ENCODE measurements around the gene STX2. TPM values are rescaled to one million over a fixed set of nuclear protein-coding genes. Genes with fewer than 3 reads are reported as not detected.

Gene STX2
- total and polyA plus RNA-seq, 2 donors from 2014 or later: 10.1 to 20.4 TPM

- H3K36me3 ChIP-seq (ENCODE audit: control insufficient read depth in 2 of 3, insufficient read depth in 3 of 3, low read length in 3 of 3): peaks cover 10 to 29% (median 19%) of the 10 kb centered on the region in 3 donors
- TF ChIP-seq, protein P1, sequence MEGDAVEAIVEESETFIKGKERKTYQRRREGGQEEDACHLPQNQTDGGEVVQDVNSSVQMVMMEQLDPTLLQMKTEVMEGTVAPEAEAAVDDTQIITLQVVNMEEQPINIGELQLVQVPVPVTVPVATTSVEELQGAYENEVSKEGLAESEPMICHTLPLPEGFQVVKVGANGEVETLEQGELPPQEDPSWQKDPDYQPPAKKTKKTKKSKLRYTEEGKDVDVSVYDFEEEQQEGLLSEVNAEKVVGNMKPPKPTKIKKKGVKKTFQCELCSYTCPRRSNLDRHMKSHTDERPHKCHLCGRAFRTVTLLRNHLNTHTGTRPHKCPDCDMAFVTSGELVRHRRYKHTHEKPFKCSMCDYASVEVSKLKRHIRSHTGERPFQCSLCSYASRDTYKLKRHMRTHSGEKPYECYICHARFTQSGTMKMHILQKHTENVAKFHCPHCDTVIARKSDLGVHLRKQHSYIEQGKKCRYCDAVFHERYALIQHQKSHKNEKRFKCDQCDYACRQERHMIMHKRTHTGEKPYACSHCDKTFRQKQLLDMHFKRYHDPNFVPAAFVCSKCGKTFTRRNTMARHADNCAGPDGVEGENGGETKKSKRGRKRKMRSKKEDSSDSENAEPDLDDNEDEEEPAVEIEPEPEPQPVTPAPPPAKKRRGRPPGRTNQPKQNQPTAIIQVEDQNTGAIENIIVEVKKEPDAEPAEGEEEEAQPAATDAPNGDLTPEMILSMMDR (IDR thresholded peaks at IDR 0.05; ENCODE audit: borderline replicate concordance, extremely low read depth, insufficient read depth): no peak
- H3K4me1 ChIP-seq (ENCODE audit: control insufficient read depth in 2 of 3, insufficient read depth in 2 of 3, low read depth in 1 of 3, low read length in 3 of 3): peaks cover 0 to 5% (median 3%) of the 10 kb centered on the region in 3 donors
- H3K27me3 ChIP-seq (ENCODE audit: control insufficient read depth, insufficient read depth, low read length): no peaks in the 10 kb centered on the region
- DNase-seq (no peak), FAIRE-seq (no peak)
- H3K9ac ChIP-seq (ENCODE audit: low read length in 3 of 3): no peak overlapping the region
- H3K9me3 ChIP-seq (ENCODE audit: control insufficient read depth in 2 of 3, insufficient read depth in 1 of 3, low read length in 3 of 3): no peaks in the 10 kb centered on the region
- intact Hi-C loops (cut with DNase I): no loop called here
- H3K27ac ChIP-seq (ENCODE audit: low read depth in 2 of 2, low read length in 2 of 2): no peak overlapping the region
- no peak overlapping the region for H3K4me3 ChIP-seq (ENCODE audit: low read length in 3 of 3)
These were observed 40.2 kb upstream of the STX2 start for GRCh38 chr12:130879212-130879686.

DNA sequence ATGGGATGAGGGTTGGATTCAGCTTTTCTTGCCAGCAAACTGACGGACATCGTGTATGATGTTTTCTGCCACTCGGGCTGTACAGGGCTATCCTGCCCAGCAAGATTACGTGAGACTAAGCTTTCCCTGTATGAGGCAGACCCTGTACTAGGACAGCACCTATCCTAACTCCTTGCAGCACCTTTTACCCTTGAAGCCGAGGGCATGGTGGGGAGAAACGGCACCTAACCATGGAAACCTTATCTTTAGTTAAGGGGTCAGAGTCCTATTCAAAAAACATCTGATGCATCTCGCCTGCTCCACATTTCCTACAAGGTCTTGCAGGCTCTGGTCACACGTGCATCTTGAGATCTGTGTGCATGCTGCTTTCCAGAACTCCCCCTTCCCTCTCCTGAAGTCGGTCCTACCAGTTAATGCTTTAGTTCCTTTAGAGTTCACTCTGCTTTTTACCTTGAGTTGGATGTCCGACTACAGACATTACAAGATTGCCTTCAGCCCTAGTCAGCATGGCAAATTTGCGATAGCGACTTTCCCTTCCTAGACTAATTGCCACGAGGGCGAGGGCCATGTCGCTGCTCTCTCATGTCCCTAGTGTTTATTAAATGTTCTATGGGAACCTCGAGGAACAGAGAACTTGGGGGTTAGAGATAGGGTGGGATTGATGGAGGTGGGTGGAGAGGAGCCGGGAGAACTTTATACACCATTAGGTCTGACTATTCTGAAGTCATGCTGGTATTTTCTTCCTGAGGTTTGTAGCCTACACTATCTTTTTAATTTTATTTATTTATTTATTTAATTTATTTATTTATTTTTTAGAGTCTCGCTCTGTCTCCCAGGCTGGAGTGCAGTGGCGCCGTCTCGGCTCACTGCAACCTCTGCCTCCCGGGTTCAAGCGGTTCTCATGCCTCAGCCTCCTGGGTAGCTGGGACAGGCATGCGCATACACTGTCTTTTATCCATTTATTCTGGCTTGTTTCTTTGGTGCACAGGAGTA, 39.4 kb upstream of the STX2 start:
- H3K9me3 ChIP-seq (ENCODE audit: control insufficient read depth in 2 of 3, insufficient read depth in 1 of 3, low read length in 3 of 3): no peaks in the 10 kb centered on the region
- no peak overlapping the region for H3K27ac ChIP-seq (ENCODE audit: low read depth in 2 of 2, low read length in 2 of 2)
- H3K27me3 ChIP-seq (ENCODE audit: control insufficient read depth, insufficient read depth, low read length): no peaks in the 10 kb centered on the region
- H3K4me3 ChIP-seq (ENCODE audit: low read length in 3 of 3): no peak overlapping the region
- no peak overlapping the region for H3K9ac ChIP-seq (ENCODE audit: low read length in 3 of 3)
- FAIRE-seq (no peak), DNase-seq (peak in 1 of 5 donors; percentile 11)
- peaks cover 15 to 30% (median 21%) of the 10 kb centered on the region in 3 donors for H3K36me3 ChIP-seq (ENCODE audit: control insufficient read depth in 2 of 3, insufficient read depth in 3 of 3, low read length in 3 of 3)
- TF ChIP-seq, protein P1 (IDR thresholded peaks at IDR 0.05; ENCODE audit: borderline replicate concordance, extremely low read depth, insufficient read depth): no peak
- intact Hi-C loops (cut with DNase I): no loop called here
- H3K4me1 ChIP-seq (ENCODE audit: control insufficient read depth in 2 of 3, insufficient read depth in 2 of 3, low read depth in 1 of 3, low read length in 3 of 3): peaks cover 1 to 5% (median 3%) of the 10 kb centered on the region in 3 donors

DNA sequence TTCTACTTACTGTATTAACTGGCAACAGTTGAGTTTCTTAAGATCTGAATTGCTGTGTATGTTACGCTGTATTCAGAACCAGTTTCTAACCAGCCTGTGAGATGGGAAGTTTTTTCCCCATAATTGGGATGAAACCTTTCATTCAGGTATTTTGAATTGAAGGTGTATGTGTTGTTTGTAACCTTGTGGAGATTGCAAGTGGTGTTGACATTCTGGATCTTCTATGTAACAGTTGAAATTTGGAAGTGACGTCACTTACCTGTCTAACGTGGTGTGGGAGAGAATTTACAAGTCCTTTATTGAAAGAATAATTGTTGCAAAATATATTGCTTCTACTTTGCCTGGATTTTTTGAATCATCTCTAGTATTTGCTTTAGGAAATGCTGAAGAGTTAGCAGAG, 38.3 kb upstream of the STX2 start:
- peaks cover 3 to 11% (median 11%) of the 10 kb centered on the region in 3 donors for H3K4me1 ChIP-seq (ENCODE audit: control insufficient read depth in 2 of 3, insufficient read depth in 2 of 3, low read depth in 1 of 3, low read length in 3 of 3)
- no peak overlapping the region for H3K27ac ChIP-seq (ENCODE audit: low read depth in 2 of 2, low read length in 2 of 2)
- H3K9ac ChIP-seq (ENCODE audit: low read length in 3 of 3): no peak overlapping the region
- TF ChIP-seq, protein P1 (IDR thresholded peaks at IDR 0.05; ENCODE audit: borderline replicate concordance, extremely low read depth, insufficient read depth): no peak
- intact Hi-C loops (cut with DNase I): no loop called here
- DNase-seq: no peak
- H3K36me3 ChIP-seq (ENCODE audit: control insufficient read depth in 2 of 3, insufficient read depth in 3 of 3, low read length in 3 of 3): peaks cover 18 to 34% (median 21%) of the 10 kb centered on the region in 3 donors
- H3K4me3 ChIP-seq (ENCODE audit: low read length in 3 of 3): no peak overlapping the region
- no peak for FAIRE-seq
- no peaks in the 10 kb centered on the region for H3K9me3 ChIP-seq (ENCODE audit: control insufficient read depth in 2 of 3, insufficient read depth in 1 of 3, low read length in 3 of 3)
- no peaks in the 10 kb centered on the region for H3K27me3 ChIP-seq (ENCODE audit: control insufficient read depth, insufficient read depth, low read length)
